ENCODE data around the gene CDR2L. TPM values are rescaled to one million over a fixed set of nuclear protein-coding genes. Genes with fewer than 3 reads are reported as not detected.
"Not testable (repeated sequence)": the region's sequence is repeated elsewhere in the genome, so short reads cannot be mapped to it uniquely, and the experiment has no call there.

The CDR2L gene
- total RNA-seq, 1 experiment from 2014 or later: 31.0 TPM

DNA sequence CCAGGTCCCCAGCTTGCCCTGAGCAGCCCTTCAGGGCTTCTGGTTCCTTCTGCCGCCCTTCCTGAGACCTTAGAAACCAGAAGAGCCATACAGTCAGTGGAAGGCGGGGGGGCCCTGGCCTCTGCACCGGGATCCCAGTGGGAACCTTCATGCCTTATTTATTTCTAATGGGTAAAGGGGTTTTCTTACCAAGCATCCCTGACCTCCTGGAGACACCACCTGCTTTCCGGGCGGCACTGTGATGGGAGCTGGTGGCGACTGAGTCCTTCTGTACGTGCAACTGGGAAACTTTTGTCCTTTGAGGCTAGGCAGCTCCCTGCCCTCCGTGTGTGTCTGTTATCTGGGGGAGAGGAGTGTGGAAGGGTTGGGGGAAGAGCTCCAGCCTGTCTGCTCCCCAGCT lies 17.9 kb downstream of the CDR2L start:
- H3K4me3 Mint-ChIP-seq: no peak overlapping the region
- H3K4me1 Mint-ChIP-seq: no peaks in the 10 kb centered on the region
- DNase-seq (ENCODE audit: low spot score): no peak
- CTCF ChIA-PET: interaction anchor here (0.9 to 2.8 kb wide), 2 partner anchors 44 to 48 kb away, joined by 3 to 14 read pairs; no protein-coding TSS in a partner anchor
- ATAC-seq: no peak
- no peak overlapping the region for H3K27ac Mint-ChIP-seq
- no peak for TF ChIP-seq NR2C2 (CRISPR knock-in tag; IDR thresholded peaks at IDR 0.05)
- no peak for TF ChIP-seq ZNF219 (CRISPR knock-in tag; IDR thresholded peaks at IDR 0.05; ENCODE audit: borderline replicate concordance)
- TF ChIP-seq ELF4 (CRISPR knock-in tag; IDR thresholded peaks at IDR 0.05; ENCODE audit: low read depth): no peak
- TF ChIP-seq, protein P1, sequence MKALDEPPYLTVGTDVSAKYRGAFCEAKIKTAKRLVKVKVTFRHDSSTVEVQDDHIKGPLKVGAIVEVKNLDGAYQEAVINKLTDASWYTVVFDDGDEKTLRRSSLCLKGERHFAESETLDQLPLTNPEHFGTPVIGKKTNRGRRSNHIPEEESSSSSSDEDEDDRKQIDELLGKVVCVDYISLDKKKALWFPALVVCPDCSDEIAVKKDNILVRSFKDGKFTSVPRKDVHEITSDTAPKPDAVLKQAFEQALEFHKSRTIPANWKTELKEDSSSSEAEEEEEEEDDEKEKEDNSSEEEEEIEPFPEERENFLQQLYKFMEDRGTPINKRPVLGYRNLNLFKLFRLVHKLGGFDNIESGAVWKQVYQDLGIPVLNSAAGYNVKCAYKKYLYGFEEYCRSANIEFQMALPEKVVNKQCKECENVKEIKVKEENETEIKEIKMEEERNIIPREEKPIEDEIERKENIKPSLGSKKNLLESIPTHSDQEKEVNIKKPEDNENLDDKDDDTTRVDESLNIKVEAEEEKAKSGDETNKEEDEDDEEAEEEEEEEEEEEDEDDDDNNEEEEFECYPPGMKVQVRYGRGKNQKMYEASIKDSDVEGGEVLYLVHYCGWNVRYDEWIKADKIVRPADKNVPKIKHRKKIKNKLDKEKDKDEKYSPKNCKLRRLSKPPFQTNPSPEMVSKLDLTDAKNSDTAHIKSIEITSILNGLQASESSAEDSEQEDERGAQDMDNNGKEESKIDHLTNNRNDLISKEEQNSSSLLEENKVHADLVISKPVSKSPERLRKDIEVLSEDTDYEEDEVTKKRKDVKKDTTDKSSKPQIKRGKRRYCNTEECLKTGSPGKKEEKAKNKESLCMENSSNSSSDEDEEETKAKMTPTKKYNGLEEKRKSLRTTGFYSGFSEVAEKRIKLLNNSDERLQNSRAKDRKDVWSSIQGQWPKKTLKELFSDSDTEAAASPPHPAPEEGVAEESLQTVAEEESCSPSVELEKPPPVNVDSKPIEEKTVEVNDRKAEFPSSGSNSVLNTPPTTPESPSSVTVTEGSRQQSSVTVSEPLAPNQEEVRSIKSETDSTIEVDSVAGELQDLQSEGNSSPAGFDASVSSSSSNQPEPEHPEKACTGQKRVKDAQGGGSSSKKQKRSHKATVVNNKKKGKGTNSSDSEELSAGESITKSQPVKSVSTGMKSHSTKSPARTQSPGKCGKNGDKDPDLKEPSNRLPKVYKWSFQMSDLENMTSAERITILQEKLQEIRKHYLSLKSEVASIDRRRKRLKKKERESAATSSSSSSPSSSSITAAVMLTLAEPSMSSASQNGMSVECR (CRISPR knock-in tag; IDR thresholded peaks at IDR 0.05; ENCODE audit: borderline replicate concordance): no peak
- TF ChIP-seq, protein P2, sequence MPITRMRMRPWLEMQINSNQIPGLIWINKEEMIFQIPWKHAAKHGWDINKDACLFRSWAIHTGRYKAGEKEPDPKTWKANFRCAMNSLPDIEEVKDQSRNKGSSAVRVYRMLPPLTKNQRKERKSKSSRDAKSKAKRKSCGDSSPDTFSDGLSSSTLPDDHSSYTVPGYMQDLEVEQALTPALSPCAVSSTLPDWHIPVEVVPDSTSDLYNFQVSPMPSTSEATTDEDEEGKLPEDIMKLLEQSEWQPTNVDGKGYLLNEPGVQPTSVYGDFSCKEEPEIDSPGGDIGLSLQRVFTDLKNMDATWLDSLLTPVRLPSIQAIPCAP (CRISPR knock-in tag; IDR thresholded peaks at IDR 0.05): no peak
- no peaks in the 10 kb centered on the region for H3K27me3 Mint-ChIP-seq (ENCODE audit: low read depth)
- POLR2A ChIA-PET: no interaction called here
- peaks cover 12% of the 10 kb centered on the region for H3K36me3 Mint-ChIP-seq
- no peaks in the 10 kb centered on the region for H3K9me3 Mint-ChIP-seq

- H3K4me1 Mint-ChIP-seq; H3K27me3 Mint-ChIP-seq (ENCODE audit: low read depth); DNase-seq (ENCODE audit: low spot score): not testable (repeated sequence)
Measured at GRCh38 chr17:75006084-75006483, 18.7 kb downstream of the CDR2L start.

GRCh38 chr17:75006653-75007052 lies 19.2 kb downstream of the CDR2L start:
- no peak overlapping the region; the same call in 1 of the 2 replicates for H3K27ac Mint-ChIP-seq
- H3K27me3 Mint-ChIP-seq (ENCODE audit: low read depth): no peaks in the 10 kb centered on the region
- H3K4me1 Mint-ChIP-seq: peaks cover 10% of the 10 kb centered on the region
- no peak for TF ChIP-seq ESRRA (CRISPR knock-in tag; IDR thresholded peaks at IDR 0.05; ENCODE audit: borderline replicate concordance)
- 0 out of 2 replicates have a peak, but pooled peaks have one; percentile 12 for TF ChIP-seq GABPB1 (CRISPR knock-in tag; IDR thresholded peaks at IDR 0.05)
- peaks cover 10% of the 10 kb centered on the region for H3K36me3 Mint-ChIP-seq
- no peak overlapping the region for H3K4me3 Mint-ChIP-seq
- ChIA-PET CTCF (interaction anchor here (1.0 to 2.8 kb wide), 2 partner anchors 45 to 134 kb away, joined by 3 to 14 read pairs; partner anchors contain the start of gene FDXR), POLR2A (no interaction called here)
- ATAC-seq (no peak), DNase-seq (ENCODE audit: low spot score) (no peak)
- no peaks in the 10 kb centered on the region for H3K9me3 Mint-ChIP-seq

More at GRCh38 chr17:75006084-75006483, 18.7 kb downstream of the CDR2L start:
- H3K9me3 Mint-ChIP-seq, H3K27ac Mint-ChIP-seq, POLR2A ChIA-PET, ATAC-seq, H3K4me3 Mint-ChIP-seq: not testable (repeated sequence)
- CTCF ChIA-PET: interaction anchor here (1.0 to 2.8 kb wide), 2 partner anchors 45 to 133 kb away, joined by 3 to 14 read pairs; partner anchors contain the start of gene FDXR
- TF ChIP-seq ZNF121 (CRISPR knock-in tag; IDR thresholded peaks at IDR 0.05): peak; percentile 34; the same call in 1 of the 2 replicates
- peaks cover 12% of the 10 kb centered on the region for H3K36me3 Mint-ChIP-seq

DNA sequence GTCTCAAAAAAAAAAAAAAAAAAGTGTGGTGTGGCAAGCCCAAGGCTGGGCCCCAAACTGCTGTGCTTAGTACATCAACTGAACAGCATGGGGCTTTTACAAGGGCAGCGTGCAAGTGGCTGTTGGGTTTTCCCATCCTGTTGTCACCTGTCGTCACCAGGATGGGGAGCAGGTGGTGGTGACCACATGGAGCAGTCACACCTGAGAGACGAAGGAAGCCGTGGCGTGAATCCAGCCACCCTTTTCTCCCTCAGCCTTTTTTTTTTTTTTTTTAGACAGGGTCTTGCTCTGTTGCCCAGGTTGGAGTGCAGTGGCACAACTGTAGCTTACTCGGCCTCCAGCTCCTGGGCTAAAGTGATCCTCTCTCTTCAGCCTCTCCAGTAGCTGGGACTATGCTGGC lies 20.9 kb downstream of the CDR2L start:
- Mint-ChIP-seq H3K36me3 (peaks cover 3% of the 10 kb centered on the region; the same call in 1 of the 2 replicates), H3K27me3 (ENCODE audit: low read depth) (no peaks in the 10 kb centered on the region), H3K4me3 (no peak overlapping the region), H3K9me3 (no peaks in the 10 kb centered on the region), H3K27ac (no peak overlapping the region), H3K4me1 (peaks cover 19% of the 10 kb centered on the region)
- ATAC-seq (no peak), DNase-seq (ENCODE audit: low spot score) (no peak)
- ChIA-PET POLR2A (interaction anchor here (0.5 to 0.7 kb wide), 2 partner anchors 47 to 77 kb away, joined by 3 to 4 read pairs; no protein-coding TSS in a partner anchor), CTCF (interaction anchor here (0.8 to 7.0 kb wide), 7 partner anchors 15 to 232 kb away, joined by 3 to 139 read pairs (median 3); no protein-coding TSS in a partner anchor)
- TF ChIP-seq, protein P3, sequence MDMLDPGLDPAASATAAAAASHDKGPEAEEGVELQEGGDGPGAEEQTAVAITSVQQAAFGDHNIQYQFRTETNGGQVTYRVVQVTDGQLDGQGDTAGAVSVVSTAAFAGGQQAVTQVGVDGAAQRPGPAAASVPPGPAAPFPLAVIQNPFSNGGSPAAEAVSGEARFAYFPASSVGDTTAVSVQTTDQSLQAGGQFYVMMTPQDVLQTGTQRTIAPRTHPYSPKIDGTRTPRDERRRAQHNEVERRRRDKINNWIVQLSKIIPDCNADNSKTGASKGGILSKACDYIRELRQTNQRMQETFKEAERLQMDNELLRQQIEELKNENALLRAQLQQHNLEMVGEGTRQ (CRISPR knock-in tag; IDR thresholded peaks at IDR 0.05): no peak
- TF ChIP-seq MXD4 (CRISPR knock-in tag; IDR thresholded peaks at IDR 0.05; ENCODE audit: borderline replicate concordance) (no peak), PRDM15 (CRISPR knock-in tag; IDR thresholded peaks at IDR 0.05) (no peak), CREB1 (CRISPR knock-in tag; IDR thresholded peaks at IDR 0.05) (no peak)
- TF ChIP-seq, protein P4, sequence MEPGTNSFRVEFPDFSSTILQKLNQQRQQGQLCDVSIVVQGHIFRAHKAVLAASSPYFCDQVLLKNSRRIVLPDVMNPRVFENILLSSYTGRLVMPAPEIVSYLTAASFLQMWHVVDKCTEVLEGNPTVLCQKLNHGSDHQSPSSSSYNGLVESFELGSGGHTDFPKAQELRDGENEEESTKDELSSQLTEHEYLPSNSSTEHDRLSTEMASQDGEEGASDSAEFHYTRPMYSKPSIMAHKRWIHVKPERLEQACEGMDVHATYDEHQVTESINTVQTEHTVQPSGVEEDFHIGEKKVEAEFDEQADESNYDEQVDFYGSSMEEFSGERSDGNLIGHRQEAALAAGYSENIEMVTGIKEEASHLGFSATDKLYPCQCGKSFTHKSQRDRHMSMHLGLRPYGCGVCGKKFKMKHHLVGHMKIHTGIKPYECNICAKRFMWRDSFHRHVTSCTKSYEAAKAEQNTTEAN (CRISPR knock-in tag; IDR thresholded peaks at IDR 0.05): no peak

All from WTC11 (cell line).